ENCODE data around the gene DPH7. TPM values are rescaled to one million over a fixed set of nuclear protein-coding genes. Genes with fewer than 3 reads are reported as not detected.
"Not testable (repeated sequence)": the region's sequence is repeated elsewhere in the genome, so short reads cannot be mapped to it uniquely, and the experiment has no call there.

DPH7 gene
- total RNA-seq, 1 donor from 2014 or later = 57.2 TPM

DNA sequence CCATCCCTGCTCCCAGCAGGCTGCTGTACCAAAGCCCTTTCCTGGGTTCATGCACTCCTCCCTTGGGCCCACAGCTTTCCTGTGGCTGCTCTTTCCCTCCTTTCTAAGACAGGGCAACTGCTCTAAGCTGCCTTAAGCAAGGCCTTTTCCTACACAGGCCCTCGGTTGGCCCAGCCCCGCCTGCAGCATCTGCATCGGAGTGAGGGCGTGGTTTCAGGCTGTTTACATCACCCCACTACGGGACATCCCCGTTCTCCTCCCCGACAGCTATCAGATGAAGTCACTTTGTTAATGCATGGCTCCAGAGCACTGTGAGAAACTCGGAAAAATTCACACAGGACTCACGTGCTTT lies 3.4 kb downstream of the DPH7 start:
- Histone ChIP-seq H3K4me1 (peaks cover 0 to 18% of the 10 kb centered on the region in 2 donors), H3K9me3 (no peaks in the 10 kb centered on the region), H3K4me3 (no peak overlapping the region), H3K27me3 (no peaks in the 10 kb centered on the region), H3K36me3 (peaks cover 22 to 32% of the 10 kb centered on the region in 2 donors), H3K27ac (no peak overlapping the region)
- TF ChIP-seq, protein P1, sequence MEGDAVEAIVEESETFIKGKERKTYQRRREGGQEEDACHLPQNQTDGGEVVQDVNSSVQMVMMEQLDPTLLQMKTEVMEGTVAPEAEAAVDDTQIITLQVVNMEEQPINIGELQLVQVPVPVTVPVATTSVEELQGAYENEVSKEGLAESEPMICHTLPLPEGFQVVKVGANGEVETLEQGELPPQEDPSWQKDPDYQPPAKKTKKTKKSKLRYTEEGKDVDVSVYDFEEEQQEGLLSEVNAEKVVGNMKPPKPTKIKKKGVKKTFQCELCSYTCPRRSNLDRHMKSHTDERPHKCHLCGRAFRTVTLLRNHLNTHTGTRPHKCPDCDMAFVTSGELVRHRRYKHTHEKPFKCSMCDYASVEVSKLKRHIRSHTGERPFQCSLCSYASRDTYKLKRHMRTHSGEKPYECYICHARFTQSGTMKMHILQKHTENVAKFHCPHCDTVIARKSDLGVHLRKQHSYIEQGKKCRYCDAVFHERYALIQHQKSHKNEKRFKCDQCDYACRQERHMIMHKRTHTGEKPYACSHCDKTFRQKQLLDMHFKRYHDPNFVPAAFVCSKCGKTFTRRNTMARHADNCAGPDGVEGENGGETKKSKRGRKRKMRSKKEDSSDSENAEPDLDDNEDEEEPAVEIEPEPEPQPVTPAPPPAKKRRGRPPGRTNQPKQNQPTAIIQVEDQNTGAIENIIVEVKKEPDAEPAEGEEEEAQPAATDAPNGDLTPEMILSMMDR (IDR thresholded peaks at IDR 0.05) = no peak
- intact Hi-C loops (cut with DNase I) = no loop called here
- DNase-seq (ENCODE audit: low spot score in 2 of 2) = no peak

DNA sequence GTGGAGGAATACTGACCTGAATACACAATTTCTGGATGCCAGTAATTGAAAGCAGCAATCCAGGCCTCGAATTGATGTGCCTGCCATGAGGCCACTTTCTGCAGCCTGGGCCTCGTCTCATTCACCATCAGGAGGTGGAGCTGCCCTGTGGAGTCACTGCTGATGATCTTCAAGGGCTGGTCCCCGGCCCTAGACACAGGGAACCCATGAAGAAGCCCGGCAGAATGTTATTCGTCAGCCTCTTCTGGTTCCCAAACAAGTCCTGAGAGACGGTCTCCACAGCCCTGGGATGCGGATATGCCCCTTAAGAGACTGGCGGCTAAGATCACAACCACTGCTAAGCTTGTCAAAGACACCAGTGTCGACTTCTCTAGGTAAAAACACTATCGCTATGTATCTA lies 4.5 kb downstream of the DPH7 start:
- TF ChIP-seq, protein P1 (IDR thresholded peaks at IDR 0.05) = no peak
- no peak for DNase-seq (ENCODE audit: low spot score in 2 of 2)
- no peaks in the 10 kb centered on the region for H3K27me3 ChIP-seq
- H3K4me3 ChIP-seq = no peak overlapping the region
- H3K9me3 ChIP-seq = no peaks in the 10 kb centered on the region
- no peak overlapping the region for H3K27ac ChIP-seq
- H3K4me1 ChIP-seq = peaks cover 0 to 16% of the 10 kb centered on the region in 2 donors
- H3K36me3 ChIP-seq = peaks cover 22 to 32% of the 10 kb centered on the region in 2 donors
- intact Hi-C loops (cut with DNase I) = no loop called here

DNA sequence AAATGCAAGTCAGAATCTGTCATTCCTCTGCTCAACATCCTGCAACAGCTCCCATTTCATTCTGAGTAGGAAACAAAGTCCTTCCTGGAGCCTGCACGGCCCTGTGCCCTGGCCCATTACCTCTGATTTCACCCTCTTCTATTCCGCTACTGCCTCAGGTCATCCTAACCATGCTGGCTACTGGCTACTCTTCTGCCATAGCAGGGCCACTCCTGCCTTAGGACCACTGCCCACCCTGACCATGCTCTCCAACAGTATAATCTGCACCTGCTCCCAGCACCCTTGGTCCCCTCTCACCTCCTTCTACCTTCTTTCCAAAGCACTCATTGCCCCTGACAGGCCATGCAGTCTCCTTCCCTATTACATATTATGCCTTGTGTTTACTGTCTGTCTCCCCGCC lies 8.2 kb downstream of the DPH7 start:
- no peaks in the 10 kb centered on the region for H3K4me1 ChIP-seq
- TF ChIP-seq, protein P1 (IDR thresholded peaks at IDR 0.05) = no peak
- H3K4me3 ChIP-seq = no peak overlapping the region
- DNase-seq (ENCODE audit: low spot score in 2 of 2) = no peak
- H3K27me3 ChIP-seq = no peaks in the 10 kb centered on the region
- intact Hi-C loops (cut with DNase I) = no loop called here
- peaks cover 22 to 32% of the 10 kb centered on the region in 2 donors for H3K36me3 ChIP-seq
- no peak overlapping the region for H3K27ac ChIP-seq
- no peaks in the 10 kb centered on the region for H3K9me3 ChIP-seq

DNA sequence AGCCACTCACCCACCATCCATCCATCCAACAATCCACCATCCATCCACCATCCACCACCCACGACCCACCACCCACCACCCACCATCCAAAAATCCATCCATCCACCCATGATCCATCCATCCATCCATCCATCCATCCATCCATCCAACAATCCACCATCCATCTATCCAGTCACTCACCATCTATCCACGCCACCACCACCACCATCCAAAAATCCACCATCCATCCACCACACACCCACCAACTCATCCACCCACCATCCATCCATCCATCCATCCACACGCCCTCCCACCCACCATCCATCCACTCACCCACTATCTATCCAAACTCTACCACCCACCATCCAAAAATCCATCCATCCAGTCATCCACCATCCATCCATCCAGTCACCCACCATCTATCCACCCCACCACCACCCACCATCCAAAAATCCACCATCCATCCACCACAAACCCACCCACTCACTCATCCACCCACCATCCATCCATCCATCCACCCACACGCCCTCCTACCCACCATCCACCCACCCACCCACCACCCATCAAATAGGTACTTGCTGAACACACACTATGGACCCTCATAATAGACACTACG lies 9.0 kb downstream of the DPH7 start:
- Histone ChIP-seq H3K4me3 (no peak overlapping the region), H3K27ac (no peak overlapping the region), H3K4me1 (no peaks in the 10 kb centered on the region), H3K36me3 (peaks cover 25 to 30% of the 10 kb centered on the region in 2 donors), H3K27me3 (no peaks in the 10 kb centered on the region), H3K9me3 (no peaks in the 10 kb centered on the region)
- DNase-seq (ENCODE audit: low spot score in 2 of 2) = no peak
- TF ChIP-seq, protein P1 (IDR thresholded peaks at IDR 0.05) = no peak
- intact Hi-C loops (cut with DNase I) = no loop called here

DNA sequence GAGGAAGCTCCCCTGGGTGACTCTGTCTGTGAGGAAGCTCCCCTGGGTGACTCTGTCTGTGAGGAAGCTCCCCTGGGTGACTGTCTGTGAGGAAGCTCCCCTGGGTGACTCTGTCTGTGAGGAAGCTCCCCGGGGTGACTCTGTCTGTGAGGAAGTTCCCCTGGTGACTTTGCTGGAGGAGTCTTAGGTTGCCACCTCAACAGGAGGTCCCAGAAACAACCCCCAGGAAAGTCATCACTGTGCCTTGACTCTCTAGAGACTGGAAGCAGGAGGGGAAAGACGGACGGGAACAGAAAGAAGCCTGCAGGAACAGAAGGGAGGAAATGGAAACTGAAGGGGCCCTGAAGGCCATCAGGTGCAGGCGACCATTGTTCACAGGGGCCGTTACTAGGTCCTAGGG lies 10.3 kb downstream of the DPH7 start:
- H3K9me3 ChIP-seq; DNase-seq (ENCODE audit: low spot score in 2 of 2); intact Hi-C loops (cut with DNase I); H3K27ac ChIP-seq; H3K4me1 ChIP-seq; H3K4me3 ChIP-seq; H3K27me3 ChIP-seq: not testable (repeated sequence)
- H3K36me3 ChIP-seq = peaks cover 29 to 31% of the 10 kb centered on the region in 2 donors

DNA sequence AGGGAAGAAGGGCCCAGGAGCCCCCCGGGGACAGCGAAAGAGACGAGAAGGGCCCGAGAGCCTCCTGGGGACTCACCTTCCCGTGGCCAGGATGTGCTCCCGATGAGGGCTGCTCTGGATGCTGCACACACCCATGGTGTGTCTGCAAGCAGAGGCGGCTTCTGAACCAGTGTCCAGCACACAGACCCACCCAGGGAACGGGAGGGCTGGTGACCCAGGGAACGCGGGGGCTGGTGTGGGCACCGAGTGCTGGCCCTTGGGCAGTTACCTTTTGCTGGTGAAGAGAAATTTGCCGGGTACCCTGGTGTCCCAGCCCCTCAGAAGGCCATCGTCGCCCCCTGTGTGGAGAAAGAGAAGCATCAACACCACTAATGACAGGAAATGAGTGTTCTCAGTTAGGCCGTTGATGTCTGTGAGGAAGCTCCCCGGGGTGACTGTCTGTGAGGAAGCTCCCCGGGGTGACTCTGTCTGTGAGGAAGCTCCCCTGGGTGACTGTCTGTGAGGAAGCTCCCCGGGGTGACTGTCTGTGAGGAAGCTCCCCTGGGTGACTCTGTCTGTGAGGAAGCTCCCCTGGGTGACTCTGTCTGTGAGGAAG lies 13.8 kb downstream of the DPH7 start:
- intact Hi-C loops (cut with DNase I) = no loop called here
- Histone ChIP-seq H3K27ac (no peak overlapping the region), H3K27me3 (no peaks in the 10 kb centered on the region), H3K4me1 (no peaks in the 10 kb centered on the region), H3K4me3 (no peak overlapping the region), H3K36me3 (peaks cover 21 to 31% of the 10 kb centered on the region in 2 donors), H3K9me3 (no peaks in the 10 kb centered on the region)
- TF ChIP-seq, protein P1 (IDR thresholded peaks at IDR 0.05) = no peak
- DNase-seq (ENCODE audit: low spot score in 2 of 2) = no peak
